HL-60/S4 treated with retinoic acid at 250 ng/mL for 4 days and 3 days (cell line): ENCODE measurements around the gene DNASE1L1.

Experiments used
- in situ Hi-C: fragments of 300-500 bp; cut with MboI; formaldehyde crosslinking; loops from 2 replicates; pipeline ENCODE4 v1.7.0; 2022; ENCODE audit warnings: low sequenced_read_pairs

DNASE1L1 gene, protein sequence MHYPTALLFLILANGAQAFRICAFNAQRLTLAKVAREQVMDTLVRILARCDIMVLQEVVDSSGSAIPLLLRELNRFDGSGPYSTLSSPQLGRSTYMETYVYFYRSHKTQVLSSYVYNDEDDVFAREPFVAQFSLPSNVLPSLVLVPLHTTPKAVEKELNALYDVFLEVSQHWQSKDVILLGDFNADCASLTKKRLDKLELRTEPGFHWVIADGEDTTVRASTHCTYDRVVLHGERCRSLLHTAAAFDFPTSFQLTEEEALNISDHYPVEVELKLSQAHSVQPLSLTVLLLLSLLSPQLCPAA

DNA sequence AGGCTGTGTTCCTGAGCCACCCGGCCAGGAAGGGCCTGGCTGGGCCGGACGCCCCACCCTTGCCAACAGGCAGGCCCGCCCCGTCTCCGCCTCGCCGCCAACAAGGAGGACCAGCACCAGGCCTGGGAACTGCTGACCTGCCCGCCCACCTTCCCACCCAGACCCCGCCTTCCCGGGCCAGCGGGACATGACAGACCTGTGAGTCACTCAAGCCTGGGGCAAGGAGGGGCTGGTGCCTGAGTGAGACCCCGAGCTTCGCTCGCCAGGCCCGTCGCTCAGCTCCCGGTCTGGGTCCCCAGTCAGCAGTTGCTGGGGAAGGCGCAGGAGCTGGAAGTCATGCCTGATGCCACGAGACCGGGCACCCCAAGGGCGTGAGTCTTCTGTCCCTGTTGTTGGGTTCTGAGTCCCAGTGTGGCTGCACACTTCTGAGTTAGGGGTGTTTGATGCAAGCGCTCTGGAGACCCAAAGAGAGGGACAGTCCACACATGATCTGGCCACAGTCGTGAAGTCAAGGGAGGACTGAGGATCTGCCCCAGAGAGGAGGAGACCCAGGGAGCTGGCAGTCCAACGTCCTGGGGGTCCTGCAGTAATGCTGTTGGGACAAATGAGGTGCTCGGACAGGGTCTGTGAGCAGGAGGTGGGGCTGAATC is at the start of gene DNASE1L1:
TSS of gene DNASE1L1 (minus strand) at position 33 of the 650 bp plus-strand sequence. CDS start 3,686 bp downstream, outside the sequence.
- in situ Hi-C loops = loop anchor here (25.0 kb wide), 1 partner anchor 103 kb away; the partner anchor contains the start of gene FAM3A

DNA sequence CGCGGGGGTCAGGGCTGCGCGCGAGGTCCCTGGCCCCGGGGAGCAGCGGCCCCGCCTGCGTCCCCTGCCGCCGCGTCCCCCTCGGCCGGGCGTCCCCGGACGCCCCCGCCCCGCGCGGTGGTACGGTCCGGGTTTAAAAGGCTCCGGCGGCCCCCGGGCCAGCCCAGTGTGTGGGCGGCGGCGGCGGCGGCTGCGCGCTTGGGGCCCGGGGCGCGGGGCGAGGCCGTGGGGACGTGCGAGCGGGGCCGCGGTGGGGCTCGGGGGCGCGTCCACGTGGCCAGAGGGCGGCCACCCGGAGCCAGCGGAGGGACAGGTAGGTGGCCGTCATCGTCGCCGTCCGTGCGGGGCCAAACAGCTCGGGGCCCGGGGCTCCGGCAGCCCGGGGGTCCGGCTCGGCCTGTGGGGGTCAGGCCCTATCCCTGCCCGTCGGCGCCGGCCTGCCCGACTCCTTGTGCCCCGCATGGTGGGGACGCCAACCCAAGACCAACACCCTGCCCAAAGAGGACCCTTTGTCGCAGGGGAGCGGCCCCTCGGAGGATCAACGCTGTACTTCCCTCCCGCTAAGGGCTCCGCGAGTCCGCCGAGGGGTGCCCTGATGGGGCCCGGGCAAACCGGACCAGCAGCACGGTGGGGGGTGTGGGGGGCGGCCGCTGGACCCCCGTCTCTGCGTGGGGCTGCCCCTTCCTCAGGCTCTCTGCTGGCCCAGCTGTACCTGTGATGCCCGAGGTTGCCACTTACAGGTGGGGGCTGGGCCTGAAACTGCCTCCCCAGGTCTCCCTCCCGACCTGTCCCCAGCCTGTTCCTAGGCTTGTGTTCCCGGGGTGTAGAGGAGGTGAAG is 49.3 kb upstream of the DNASE1L1 start, which contains the start of gene PLXNA3:
TSS of gene PLXNA3 (plus strand) at position 166 of the 838 bp plus-strand sequence. CDS start 1,903 bp downstream, outside the sequence.
- in situ Hi-C loops = no loop called here

DNA sequence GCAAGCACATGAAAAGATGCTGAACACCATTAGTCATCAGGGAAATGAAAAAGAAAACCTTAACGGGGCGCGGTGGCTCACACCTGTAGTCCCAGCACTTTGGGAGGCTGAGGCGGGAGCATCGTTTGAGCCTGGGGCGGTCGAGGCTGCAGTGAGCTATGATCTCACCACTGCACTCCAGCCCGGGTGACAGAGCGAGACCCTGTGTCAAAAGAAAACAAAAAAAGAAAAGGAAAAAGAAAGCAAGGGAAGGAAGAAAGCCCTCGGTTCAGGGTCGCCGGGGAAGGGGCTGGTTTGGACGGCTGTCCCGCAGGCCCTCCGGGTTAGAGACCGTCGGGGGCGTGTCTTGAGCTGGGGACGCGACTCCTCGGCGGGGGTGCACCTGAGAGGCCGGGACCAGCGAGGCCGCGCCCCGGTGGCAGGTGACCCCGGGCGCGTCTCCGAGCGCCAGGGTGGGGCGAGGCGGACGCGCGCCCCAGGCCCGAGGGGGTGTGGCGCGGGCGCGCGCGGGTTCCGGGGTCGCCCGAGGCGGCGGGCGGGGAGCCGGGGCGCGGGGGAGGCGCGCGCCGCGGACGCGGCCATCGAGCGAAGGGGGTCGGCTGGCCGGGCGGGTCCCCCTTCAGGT is 48.5 kb upstream of the DNASE1L1 start:
- in situ Hi-C loops = no loop called here

- in situ Hi-C loops = no loop called here
Observed at GRCh38 chrX:154452823-154453222, 43.8 kb upstream of the DNASE1L1 start.

- in situ Hi-C loops = no loop called here
Observed at GRCh38 chrX:154450312-154450711, 41.3 kb upstream of the DNASE1L1 start.

- in situ Hi-C loops = no loop called here
Observed at GRCh38 chrX:154449618-154450017, 40.6 kb upstream of the DNASE1L1 start.

GRCh38 chrX:154448484-154448883 is 39.4 kb upstream of the DNASE1L1 start:
- in situ Hi-C loops = no loop called here

- in situ Hi-C loops = no loop called here
Observed at GRCh38 chrX:154446430-154446829, 37.4 kb upstream of the DNASE1L1 start.

GRCh38 chrX:154445776-154446175 is 36.7 kb upstream of the DNASE1L1 start:
- in situ Hi-C loops = no loop called here

DNA sequence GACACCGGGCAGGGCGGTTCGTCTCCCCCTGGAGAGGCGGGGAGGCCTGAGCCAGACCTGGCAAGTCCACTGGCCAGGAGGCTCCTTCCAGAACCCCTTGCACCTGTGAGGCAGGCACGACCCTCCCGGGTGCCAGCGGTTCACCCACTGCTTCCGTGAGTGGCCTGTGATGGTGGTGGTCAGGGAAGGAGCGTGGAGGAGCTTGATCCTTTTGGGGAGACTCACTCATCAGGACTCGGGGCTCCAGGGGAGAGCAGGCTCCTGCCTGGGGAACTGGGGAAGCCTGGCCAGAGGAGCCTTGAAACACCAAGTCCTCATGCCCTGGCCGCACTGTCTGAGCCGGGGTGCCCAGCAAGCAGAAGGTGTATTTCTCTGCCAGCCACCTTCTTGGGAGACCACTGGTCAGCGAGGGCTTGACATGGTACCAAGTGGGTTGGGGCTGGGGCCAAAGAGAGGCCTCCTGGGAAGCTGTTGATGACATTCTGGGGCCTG is 35.7 kb upstream of the DNASE1L1 start:
- in situ Hi-C loops = no loop called here

- in situ Hi-C loops = no loop called here
Observed at GRCh38 chrX:154443992-154444754, 35.1 kb upstream of the DNASE1L1 start, which contains the start of gene FAM50A. FAM50A (plus strand) TSS chrX:154444141; CDS start chrX:154444236, 95 bp downstream.

GRCh38 chrX:154443479-154443910 is 34.4 kb upstream of the DNASE1L1 start:
- in situ Hi-C loops = no loop called here

- in situ Hi-C loops = no loop called here
Observed at GRCh38 chrX:154441984-154442707, 33.1 kb upstream of the DNASE1L1 start.

DNA sequence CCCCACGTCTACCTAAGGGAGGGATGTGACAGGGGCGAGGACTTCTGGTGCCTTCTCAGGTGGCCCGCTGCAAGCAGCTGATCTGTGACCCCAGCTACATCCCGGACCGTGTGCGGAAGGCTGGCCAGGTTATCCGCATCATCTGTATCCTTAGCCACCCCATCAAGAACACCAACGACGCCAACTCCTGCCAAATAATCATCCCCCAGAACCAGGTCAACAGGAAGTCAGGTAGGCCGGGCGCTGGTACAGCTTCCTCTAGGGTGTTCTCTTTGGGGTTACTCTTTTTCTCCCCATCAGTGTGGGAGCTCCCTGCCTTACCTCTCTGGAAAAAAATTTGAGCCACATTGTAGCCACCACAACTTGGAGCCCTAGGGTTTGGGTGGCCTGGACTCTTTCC is 32.5 kb upstream of the DNASE1L1 start:
- in situ Hi-C loops = no loop called here

GRCh38 chrX:154440623-154441357 is 31.7 kb upstream of the DNASE1L1 start:
- in situ Hi-C loops = no loop called here

DNA sequence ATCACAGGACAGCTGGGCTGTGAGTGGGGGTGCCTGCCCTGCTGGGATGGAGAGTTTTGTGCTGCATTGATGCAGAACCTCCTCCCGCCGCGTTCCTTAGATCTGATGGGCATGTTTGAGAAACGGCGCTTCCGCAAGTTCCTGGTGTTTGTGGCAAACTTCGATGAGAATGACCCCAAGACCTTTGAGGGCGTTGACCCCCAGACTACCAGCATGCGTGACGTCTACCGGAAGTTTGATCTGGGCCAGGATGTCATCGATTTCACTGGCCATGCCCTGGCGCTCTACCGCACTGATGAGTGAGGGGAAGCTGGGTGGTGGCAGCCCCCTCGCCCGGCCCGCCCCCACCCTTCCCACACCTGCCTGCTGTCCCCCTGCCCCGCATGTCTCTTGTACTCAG is 30.8 kb upstream of the DNASE1L1 start:
- in situ Hi-C loops = no loop called here

GRCh38 chrX:154437971-154438893 is 29.2 kb upstream of the DNASE1L1 start:
- in situ Hi-C loops = no loop called here
